GM12878 (cell line): ENCODE results near the gene NPTN. TPM values are rescaled to one million over a fixed set of nuclear protein-coding genes. Genes with fewer than 3 reads are reported as not detected.

ENCODE experiments used
- ATAC-seq: fragments of 200-7000 bp; cut with Tn5 transposase; 3 replicates; pipeline ENCODE4 v1.9.1; 2020; ENCODE audit warnings: mild to moderate bottlenecking, moderate library complexity
- BruUV-seq: library from RNA; stranded (reverse); fragments of 400-500 nt; replicated peaks from 2 replicates; lab custom pipeline; 2021; lab: Mats Ljungman, UMichigan
- CTCF ChIA-PET: fragments of 300-600 bp; sonication (Branson Sonifier 250); formaldehyde crosslinking; extraction: SDS; loops from one replicate; lab custom pipeline; 2021; ENCODE audit warnings: inconsistent platforms; lab: Yijun Ruan, JAX
- POLR2A ChIA-PET: fragments of 350-600 bp; formaldehyde crosslinking; extraction: SDS; loops from one replicate; lab custom pipeline; 2021; ENCODE audit warnings: inconsistent platforms; lab: Charles Lee
- RAD21 ChIA-PET: fragments of 300-600 bp; sonication (Branson Sonifier 250); formaldehyde crosslinking; loops from one replicate; lab custom pipeline; 2023; ENCODE audit warnings: antibody characterized with exemption; ENCODE audit not compliant: unreplicated experiment; lab: Charles Lee
- SMC1A ChIA-PET: fragments of 300-600 bp; sonication (Branson Sonifier 250); formaldehyde crosslinking; loops from one replicate; lab custom pipeline; 2023; ENCODE audit not compliant: unreplicated experiment, uncharacterized antibody; lab: Charles Lee
- DNase-seq: peaks from one replicate; pipeline ENCODE4 v3.0.0-alpha.2; 2011; ENCODE audit warnings: low read depth, low spot score
- FAIRE-seq: peaks from 3 replicates; lab custom pipeline; 2011; peaks lifted over from hg19 to GRCh38; lab: Jason Lieb, UNC
- H2AFZ ChIP-seq: 2 replicates; pipeline ENCODE4 v1.6.0; 2011; ENCODE audit warnings: low read depth, low read length, control low read depth; ENCODE audit not compliant: control insufficient read depth
- H3K27ac ChIP-seq: 2 replicates; pipeline ENCODE4 v1.5.1; 2011; ENCODE audit warnings: control low read depth; ENCODE audit not compliant: control insufficient read depth, insufficient read depth
- H3K27me3 ChIP-seq, 2 experiments: replicated peaks in 1 of 2; 2 replicates each; pipeline versions ENCODE4 v1.6.0 to v1.6.1; 2011; ENCODE audit warnings: low read length in 1 of 2; ENCODE audit not compliant: control insufficient read depth in 2 of 2, insufficient read depth in 2 of 2
- H3K36me3 ChIP-seq, 2 experiments: 2 replicates each; pipeline ENCODE4 v1.5.1; 2011; ENCODE audit warnings: low read length in 1 of 2; ENCODE audit not compliant: control insufficient read depth in 2 of 2, insufficient read depth in 2 of 2
- H3K4me1 ChIP-seq: 2 replicates; pipeline ENCODE4 v1.6.1; 2011; ENCODE audit warnings: mild to moderate bottlenecking, low read length, moderate library complexity, mixed read lengths; ENCODE audit not compliant: control insufficient read depth, insufficient read depth
- H3K4me2 ChIP-seq: 2 replicates; pipeline ENCODE4 v1.6.0; 2011; ENCODE audit warnings: control low read depth; ENCODE audit not compliant: control insufficient read depth, insufficient read depth
- H3K4me3 ChIP-seq: fragments of 200-600 bp; sonication (generic); 2 replicates; pipeline ENCODE4 v1.5.1; 2016
- H3K79me2 ChIP-seq: 2 replicates; pipeline ENCODE4 v1.6.0; 2011; ENCODE audit warnings: low read length; ENCODE audit not compliant: control insufficient read depth, insufficient read depth
- H3K9ac ChIP-seq: 2 replicates; pipeline ENCODE4 v1.8.0; 2011; ENCODE audit warnings: low read length, control low read depth, mixed read lengths; ENCODE audit not compliant: control insufficient read depth, insufficient read depth
- H3K9me3 ChIP-seq: replicated peaks from 3 replicates; pipeline ENCODE4 v1.5.1; 2011; ENCODE audit warnings: mild to moderate bottlenecking, low read length; ENCODE audit not compliant: control insufficient read depth, insufficient read depth
- H4K20me1 ChIP-seq: 2 replicates; pipeline ENCODE4 v1.6.0; 2011; ENCODE audit not compliant: control insufficient read depth, insufficient read depth
- CHD4 ChIP-seq: fragments of 200-600 bp; sonication (generic); IDR thresholded peaks from 2 replicates; pipeline ENCODE4 v1.6.1; 2016; ENCODE audit warnings: mild to moderate bottlenecking
- MEF2B ChIP-seq: fragments of 450-650 bp; IDR thresholded peaks from 2 replicates; pipeline ENCODE4 v1.6.1; 2018; ENCODE audit warnings: mild to moderate bottlenecking, moderate library complexity; ENCODE audit not compliant: partially characterized antibody, poor library complexity, severe bottlenecking
- RAD51 ChIP-seq: fragments of 450-650 bp; IDR thresholded peaks from 2 replicates; pipeline ENCODE4 v1.6.1; 2016; ENCODE audit warnings: moderate library complexity, mild to moderate bottlenecking, inconsistent platforms
- RELA ChIP-seq: fragments of 450-650 bp; IDR thresholded peaks from 2 replicates; pipeline ENCODE4 v1.8.0; 2014; ENCODE audit warnings: borderline replicate concordance; ENCODE audit not compliant: partially characterized antibody
- ZNF24 ChIP-seq: fragments of 450-650 bp; IDR thresholded peaks from 2 replicates; pipeline ENCODE4 v1.6.1; 2017; ENCODE audit warnings: antibody characterized with exemption, mild to moderate bottlenecking
- WGBS: methylation state at CpG from one replicate; pipeline ENCODE4 v1.1.6; 2016; ENCODE audit warnings: low lambda C conversion rate; ENCODE audit not compliant: insufficient replicate concordance, insufficient coverage; ENCODE audit errors: missing lambda C conversion rate; 5-methylcytosine and 5-hydroxymethylcytosine counted together
- in situ Hi-C: fragments of 300-500 bp; cut with MboI; formaldehyde crosslinking; loops from 9 replicates; pipeline ENCODE4 v1.14.3; 2018; ENCODE audit warnings: mixed read lengths
- intact Hi-C: fragments of 100-400 bp; cut with micrococcal nuclease; formaldehyde crosslinking; loops from one replicate; pipeline ENCODE4 v1.14.2; 2022; ENCODE audit not compliant: unreplicated experiment
- polyA plus RNA-seq, 11 experiments: library from polyadenylated mRNA; depleted of rRNA in 4 of 11; unstranded in 6 of 11; stranded (reverse) in 5 of 11; fragments of >200 nt; fragmentation: Nextera tagmentation in 4 of 11; fragmentation: Illumina TruSeq in 1 of 11; extraction: Ambion mirVana in 4 of 11; extraction: Trizol in 1 of 11; gene quantifications; 1 replicate in 1 of 11; 2 replicates in 10 of 11; pipeline versions ENCODE4 v1.2.1 to v1.2.3, GENCODE V29; 2011 to 2016; ENCODE audit warnings: inconsistent platforms in 2 of 11, missing spikeins in 2 of 11, low read depth in 1 of 11
- total RNA-seq, 4 experiments: library from RNA; depleted of rRNA in 3 of 4; stranded (reverse); fragments of >200 nt in 3 of 4; fragmentation: Illumina TruSeq in 1 of 4; extraction: Trizol in 1 of 4; gene quantifications; 2 replicates each; pipeline versions ENCODE4 v1.2.1 to v1.2.3, GENCODE V29; 2013 to 2021

Gene NPTN
- total and polyA plus RNA-seq, 10 of the 15 experiments (the other 5 are each of a cell fraction or from before 2014, with no cell fraction given), result 17.8 to 79.1 (median 41.7) TPM

- Histone ChIP-seq H3K79me2 (peaks cover 71% of the 10 kb centered on the region), H3K4me3 (peak overlapping the region; percentile 92), H3K4me1 (peaks cover 21% of the 10 kb centered on the region), H3K4me2 (peak overlapping the region; percentile 94), H3K36me3 (no peaks in the 10 kb centered on the region), H3K9ac (peak overlapping the region; percentile 7; the same call in 1 of the 2 replicates), H3K27me3 (no peaks in the 10 kb centered on the region), H2AFZ (no peak overlapping the region), H3K27ac (peak overlapping the region; percentile 45; the same call in 1 of the 2 replicates), H3K9me3 (no peaks in the 10 kb centered on the region), H4K20me1 (no peaks in the 10 kb centered on the region)
- POLR2A ChIA-PET, result interaction anchor here (0.8 to 2.6 kb wide), 5 partner anchors 8 to 27 kb away, joined by 3 to 12 read pairs (median 4); no protein-coding TSS in a partner anchor
- 2% methylated on average over 4 of the region's 4 CpGs for WGBS
- intact Hi-C loops (no loop called here), in situ Hi-C loops (loop anchor here (10.0 kb wide), 1 partner anchor 846 kb away; the partner anchor contains the start of gene ADPGK)
- TSS peak; percentile 49 for BruUV-seq
- SMC1A ChIA-PET, result interaction anchor here (0.6 to 8.3 kb wide), 15 partner anchors 8 to 408 kb away, joined by 3 to 89 read pairs (median 5); no protein-coding TSS in a partner anchor
- ATAC-seq (no peak), DNase-seq (no peak), FAIRE-seq (no peak)
- RAD21 ChIA-PET, result interaction anchor here (0.9 to 3.7 kb wide), 7 partner anchors 12 to 71 kb away, joined by 3 to 21 read pairs (median 6); no protein-coding TSS in a partner anchor
- TF ChIP-seq CHD4, result no peak
- peak; percentile 88 for TF ChIP-seq RAD51
- TF ChIP-seq RELA, result no peak
- TF ChIP-seq MEF2B, result peak; percentile 18
- TF ChIP-seq ZNF24, result no peak
- CTCF ChIA-PET, result interaction anchor here (0.5 to 13.2 kb wide), 6 partner anchors 11 to 749 kb away, joined by 3 to 250 read pairs (median 184); no protein-coding TSS in a partner anchor
These were observed 2.2 kb downstream of the NPTN start for GRCh38 chr15:73630921-73631362.
